GM23338 (cell line): ENCODE results near the gene IL18R1. TPM values are rescaled to one million over a fixed set of nuclear protein-coding genes. Genes with fewer than 3 reads are reported as not detected.

Source experiments
- ATAC-seq: fragments of 200-7000 bp; cut with Tn5 transposase; 3 replicates; pipeline ENCODE4 v1.9.1; 2020
- DNase-seq: peaks from one replicate; pipeline ENCODE4 v3.0.0-alpha.2; 2015; ENCODE audit warnings: low spot score
- H2AFZ ChIP-seq: fragments of 200-600 bp; sonication (generic); 2 replicates; pipeline ENCODE4 v1.8.0; 2016; ENCODE audit warnings: antibody characterized with exemption, mild to moderate bottlenecking, moderate library complexity
- H3F3A ChIP-seq: fragments of 200-600 bp; sonication (generic); replicated peaks from 2 replicates; pipeline ENCODE4 v1.8.0; 2017; ENCODE audit warnings: antibody characterized with exemption, mixed run types, low read depth
- H3K27ac ChIP-seq: fragments of 200-600 bp; sonication (generic); 2 replicates; pipeline ENCODE4 v1.6.1; 2016; ENCODE audit warnings: low read depth
- H3K27me3 ChIP-seq: fragments of 200-600 bp; sonication (generic); 2 replicates; pipeline ENCODE4 v1.8.0; 2016; ENCODE audit warnings: mild to moderate bottlenecking, mixed run types, moderate library complexity; ENCODE audit not compliant: insufficient read depth
- H3K36me3 ChIP-seq: fragments of 200-600 bp; sonication (generic); 2 replicates; pipeline ENCODE4 v1.8.0; 2016; ENCODE audit warnings: mild to moderate bottlenecking; ENCODE audit not compliant: insufficient read depth
- H3K4me1 ChIP-seq: fragments of 200-600 bp; sonication (generic); 2 replicates; pipeline ENCODE4 v1.8.0; 2016; ENCODE audit warnings: mild to moderate bottlenecking, moderate library complexity; ENCODE audit not compliant: insufficient read depth
- H3K4me2 ChIP-seq: fragments of 200-600 bp; sonication (generic); 2 replicates; pipeline ENCODE4 v1.7.1; 2017; ENCODE audit warnings: mixed run types
- H3K4me3 ChIP-seq: fragments of 200-600 bp; sonication (generic); 2 replicates; pipeline ENCODE4 v1.6.1; 2016; ENCODE audit warnings: mixed run types
- H3K79me2 ChIP-seq: fragments of 200-600 bp; sonication (generic); replicated peaks from 2 replicates; pipeline ENCODE4 v1.8.0; 2017; ENCODE audit warnings: mild to moderate bottlenecking; ENCODE audit not compliant: insufficient read depth
- H3K9me2 ChIP-seq: fragments of 200-600 bp; sonication (generic); 2 replicates; pipeline ENCODE4 v1.8.0; 2017; ENCODE audit not compliant: insufficient read depth
- H4K20me1 ChIP-seq: fragments of 200-600 bp; sonication (generic); replicated peaks from 2 replicates; pipeline ENCODE4 v1.8.0; 2017; ENCODE audit warnings: mild to moderate bottlenecking; ENCODE audit not compliant: insufficient read depth
- H3K27ac Mint-ChIP-seq: 2 replicates; pipeline ENCODE4 v1.8.0; 2020; ENCODE audit warnings: inconsistent platforms, mild to moderate bottlenecking, moderate library complexity, mixed read lengths
- H3K27me3 Mint-ChIP-seq: 3 replicates; pipeline ENCODE4 v1.8.0; 2022; ENCODE audit warnings: low read depth, mild to moderate bottlenecking, moderate library complexity, mixed read lengths, inconsistent platforms; ENCODE audit not compliant: insufficient read depth, poor library complexity
- H3K36me3 Mint-ChIP-seq: 3 replicates; pipeline ENCODE4 v1.8.0; 2021; ENCODE audit warnings: low read depth, mild to moderate bottlenecking, inconsistent platforms, moderate library complexity, mixed read lengths
- H3K4me1 Mint-ChIP-seq: 3 replicates; pipeline ENCODE4 v1.8.0; 2020; ENCODE audit warnings: mild to moderate bottlenecking, inconsistent platforms, mixed read lengths
- H3K4me3 Mint-ChIP-seq: 3 replicates; pipeline ENCODE4 v1.8.0; 2021; ENCODE audit warnings: moderate library complexity, mild to moderate bottlenecking, inconsistent platforms, mixed read lengths
- H3K9me3 Mint-ChIP-seq: 3 replicates; pipeline ENCODE4 v1.8.0; 2020; ENCODE audit warnings: moderate library complexity, mild to moderate bottlenecking, inconsistent platforms, mixed read lengths
- CREB1 ChIP-seq: fragments of 250-450 bp; sonication (Bioruptor Pico); IDR thresholded peaks from 2 replicates; pipeline ENCODE4 v1.5.0; 2020; ENCODE audit warnings: low read depth, mild to moderate bottlenecking, moderate library complexity
- CTCF ChIP-seq, 2 experiments: fragments of 200-600 bp in 1 of 2; sonication (generic) in 1 of 2; conservative IDR thresholded peaks; 2 replicates each; pipeline versions ENCODE4 v1.5.1 to v1.6.1; 2016 to 2017; ENCODE audit warnings: antibody characterized with exemption in 2 of 2, low read depth in 2 of 2, mild to moderate bottlenecking in 2 of 2, moderate library complexity in 1 of 2
- ETS1 ChIP-seq: IDR thresholded peaks from 2 replicates; pipeline ENCODE4 v1.6.1; 2016; ENCODE audit warnings: antibody characterized with exemption
- EZH2 ChIP-seq: fragments of 200-600 bp; sonication (generic); IDR thresholded peaks from one replicate; pipeline ENCODE4 v1.8.0; 2017; ENCODE audit warnings: antibody characterized with exemption, mild to moderate bottlenecking, low read depth; ENCODE audit not compliant: unreplicated experiment
- EZH2phosphoT487 ChIP-seq: fragments of 200-600 bp; sonication (generic); IDR thresholded peaks from one replicate; pipeline ENCODE4 v1.8.1; 2018; ENCODE audit warnings: antibody characterized with exemption; ENCODE audit not compliant: unreplicated experiment
- JUNB ChIP-seq: IDR thresholded peaks from one replicate; pipeline ENCODE4 v1.6.1; 2016; ENCODE audit warnings: antibody characterized with exemption; ENCODE audit not compliant: unreplicated experiment
- NANOG ChIP-seq: IDR thresholded peaks from 2 replicates; pipeline ENCODE4 v1.6.1; 2016; ENCODE audit warnings: antibody characterized with exemption, borderline replicate concordance
- POLR2AphosphoS5 ChIP-seq: IDR thresholded peaks from 2 replicates; pipeline ENCODE4 v1.6.1; 2016; ENCODE audit warnings: antibody characterized with exemption, low read depth
- REST ChIP-seq: IDR thresholded peaks from one replicate; pipeline ENCODE4 v1.6.1; 2018; ENCODE audit warnings: antibody characterized with exemption; ENCODE audit not compliant: unreplicated experiment
- STAT1 ChIP-seq: IDR thresholded peaks from one replicate; pipeline ENCODE4 v1.6.1; 2016; ENCODE audit warnings: antibody characterized with exemption; ENCODE audit not compliant: unreplicated experiment
- ZNF114 ChIP-seq: fragments of 250-450 bp; sonication (Bioruptor Pico); IDR thresholded peaks from 2 replicates; pipeline ENCODE4 v1.5.0; 2020; ENCODE audit warnings: mild to moderate bottlenecking, moderate library complexity
- ZNF462 ChIP-seq: fragments of 250-450 bp; sonication (Bioruptor Pico); IDR thresholded peaks from 2 replicates; pipeline ENCODE4 v1.5.0; 2020; ENCODE audit warnings: mild to moderate bottlenecking, moderate library complexity
- polyA plus RNA-seq: library from polyadenylated mRNA; unstranded; fragments of >200 nt; fragmentation: Nextera tagmentation; extraction: Ambion mirVana; gene quantifications from 2 replicates; pipeline ENCODE4 v1.2.1, GENCODE V29; 2016
- total RNA-seq: library from RNA; depleted of rRNA; stranded (reverse); fragments of >200 nt; shearing (Covaris generic); gene quantifications from 2 replicates; pipeline ENCODE4 v1.2.3, GENCODE V29; 2014

The IL18R1 gene
- total and polyA plus RNA-seq, 2 experiments from 2014 or later, result 0.17 to 0.39 TPM

- Histone ChIP-seq H3K36me3 (no peaks in the 10 kb centered on the region; the same call in 1 of the 2 replicates), H3K4me2 (no peak overlapping the region), H3K27ac (no peak overlapping the region), H4K20me1 (no peaks in the 10 kb centered on the region), H3K4me1 (no peaks in the 10 kb centered on the region), H3K4me3 (no peak overlapping the region), H3K79me2 (no peaks in the 10 kb centered on the region), H3K9me2 (peaks cover 3% of the 10 kb centered on the region; the same call in 1 of the 2 replicates), H2AFZ (no peak overlapping the region), H3F3A (no peaks in the 10 kb centered on the region), H3K27me3 (no peaks in the 10 kb centered on the region)
- ATAC-seq, result no peak
- Mint-ChIP-seq H3K4me3 (no peak overlapping the region), H3K27ac (no peak overlapping the region), H3K4me1 (no peaks in the 10 kb centered on the region), H3K27me3 (no peaks in the 10 kb centered on the region), H3K36me3 (peaks cover 24% of the 10 kb centered on the region), H3K9me3 (peaks cover 41% of the 10 kb centered on the region)
- TF ChIP-seq NANOG (no peak), ETS1 (no peak), POLR2AphosphoS5 (no peak), ZNF462 (CRISPR knock-in tag) (no peak), CTCF (conservative IDR thresholded peaks at IDR 0.05; ENCODE audit: low read depth in 2 of 2) (no peak), STAT1 (no peak), CREB1 (CRISPR knock-in tag) (no peak), EZH2phosphoT487 (no peak), ZNF114 (CRISPR knock-in tag) (no peak), EZH2 (no peak), REST (no peak), JUNB (no peak)
- DNase-seq, result no peak
Measured at GRCh38 chr2:102367331-102367971, 11.9 kb downstream of the IL18R1 start.
